ENCODE measurements around the gene DIAPH2. TPM values are rescaled to one million over a fixed set of nuclear protein-coding genes. Genes with fewer than 3 reads are reported as not detected.
"Not testable (repeated sequence)": the region's sequence is repeated elsewhere in the genome, so short reads cannot be mapped to it uniquely, and the experiment has no call there.

DIAPH2 gene
- total RNA-seq, 1 donor from 2014 or later: 12.7 TPM

- no peak for DNase-seq
- Mint-ChIP-seq H3K4me3 (no peak overlapping the region), H3K4me1 (no peaks in the 10 kb centered on the region), H3K27ac (no peak overlapping the region), H3K9me3 (no peaks in the 10 kb centered on the region), H3K27me3 (no peaks in the 10 kb centered on the region), H3K36me3 (ENCODE audit: low read depth) (no peaks in the 10 kb centered on the region)
- intact Hi-C loops (cut with micrococcal nuclease): no loop called here
These were observed 107.4 kb downstream of the DIAPH2 start for GRCh38 chrX:96792047-96792446.

GRCh38 chrX:96798982-96799381 lies 114.3 kb downstream of the DIAPH2 start:
- no peaks in the 10 kb centered on the region for H3K9me3 Mint-ChIP-seq
- no peaks in the 10 kb centered on the region for H3K27me3 Mint-ChIP-seq
- peaks cover 2% of the 10 kb centered on the region for H3K4me1 Mint-ChIP-seq
- no peak for DNase-seq
- no peak overlapping the region for H3K27ac Mint-ChIP-seq
- intact Hi-C loops (cut with micrococcal nuclease): no loop called here
- H3K4me3 Mint-ChIP-seq: no peak overlapping the region
- no peaks in the 10 kb centered on the region for H3K36me3 Mint-ChIP-seq (ENCODE audit: low read depth)

GRCh38 chrX:96807318-96807717 lies 122.7 kb downstream of the DIAPH2 start:
- no peak overlapping the region for H3K27ac Mint-ChIP-seq

GRCh38 chrX:96820935-96821334 lies 136.3 kb downstream of the DIAPH2 start:
- Mint-ChIP-seq H3K4me3 (no peak overlapping the region), H3K9me3 (no peaks in the 10 kb centered on the region), H3K27ac (no peak overlapping the region), H3K36me3 (ENCODE audit: low read depth) (no peaks in the 10 kb centered on the region), H3K27me3 (no peaks in the 10 kb centered on the region), H3K4me1 (no peaks in the 10 kb centered on the region)
- no peak for DNase-seq
- intact Hi-C loops (cut with micrococcal nuclease): no loop called here

More at GRCh38 chrX:96807318-96807717, 122.7 kb downstream of the DIAPH2 start:
- intact Hi-C loops (cut with micrococcal nuclease): no loop called here
- no peaks in the 10 kb centered on the region for H3K36me3 Mint-ChIP-seq (ENCODE audit: low read depth)
- H3K4me1 Mint-ChIP-seq: no peaks in the 10 kb centered on the region
- H3K9me3 Mint-ChIP-seq: peaks cover 1% of the 10 kb centered on the region
- H3K27me3 Mint-ChIP-seq: no peaks in the 10 kb centered on the region
- no peak overlapping the region for H3K4me3 Mint-ChIP-seq
- no peak for DNase-seq

- intact Hi-C loops (cut with micrococcal nuclease): no loop called here
- H3K4me1 Mint-ChIP-seq: no peaks in the 10 kb centered on the region
- DNase-seq: no peak
- H3K27ac Mint-ChIP-seq: no peak overlapping the region
- no peaks in the 10 kb centered on the region for H3K36me3 Mint-ChIP-seq (ENCODE audit: low read depth)
- H3K9me3 Mint-ChIP-seq: no peaks in the 10 kb centered on the region
- no peaks in the 10 kb centered on the region for H3K27me3 Mint-ChIP-seq
- H3K4me3 Mint-ChIP-seq: no peak overlapping the region
These were observed 139.5 kb downstream of the DIAPH2 start for GRCh38 chrX:96824166-96824565.

GRCh38 chrX:96833333-96833732 lies 148.7 kb downstream of the DIAPH2 start:
- DNase-seq: no peak
- no peaks in the 10 kb centered on the region for H3K27me3 Mint-ChIP-seq
- no peaks in the 10 kb centered on the region for H3K4me1 Mint-ChIP-seq
- H3K4me3 Mint-ChIP-seq: no peak overlapping the region
- no peak overlapping the region for H3K27ac Mint-ChIP-seq
- H3K36me3 Mint-ChIP-seq (ENCODE audit: low read depth): no peaks in the 10 kb centered on the region
- H3K9me3 Mint-ChIP-seq: no peaks in the 10 kb centered on the region
- intact Hi-C loops (cut with micrococcal nuclease): no loop called here

- no peak for DNase-seq
- Mint-ChIP-seq H3K4me1 (no peaks in the 10 kb centered on the region), H3K36me3 (ENCODE audit: low read depth) (no peaks in the 10 kb centered on the region), H3K9me3 (no peaks in the 10 kb centered on the region), H3K27ac (no peak overlapping the region), H3K27me3 (no peaks in the 10 kb centered on the region), H3K4me3 (no peak overlapping the region)
- intact Hi-C loops (cut with micrococcal nuclease): no loop called here
These were observed 149.5 kb downstream of the DIAPH2 start for GRCh38 chrX:96834137-96834536.

GRCh38 chrX:96835660-96836289 lies 151.1 kb downstream of the DIAPH2 start:
- Mint-ChIP-seq H3K9me3 (no peaks in the 10 kb centered on the region), H3K4me3 (no peak overlapping the region), H3K27ac (no peak overlapping the region), H3K36me3 (ENCODE audit: low read depth) (no peaks in the 10 kb centered on the region), H3K27me3 (no peaks in the 10 kb centered on the region), H3K4me1 (no peaks in the 10 kb centered on the region)
- intact Hi-C loops (cut with micrococcal nuclease): no loop called here
- DNase-seq: no peak

- Mint-ChIP-seq H3K27ac (no peak overlapping the region), H3K27me3 (no peaks in the 10 kb centered on the region), H3K4me3 (no peak overlapping the region), H3K9me3 (no peaks in the 10 kb centered on the region), H3K4me1 (no peaks in the 10 kb centered on the region), H3K36me3 (ENCODE audit: low read depth) (no peaks in the 10 kb centered on the region)
- DNase-seq: no peak
- intact Hi-C loops (cut with micrococcal nuclease): no loop called here
These were observed 153.2 kb downstream of the DIAPH2 start for GRCh38 chrX:96837808-96838207.

- H3K4me3 Mint-ChIP-seq: no peak overlapping the region
- no peaks in the 10 kb centered on the region for H3K9me3 Mint-ChIP-seq
- H3K27ac Mint-ChIP-seq: no peak overlapping the region
- no peaks in the 10 kb centered on the region for H3K4me1 Mint-ChIP-seq
- H3K36me3 Mint-ChIP-seq (ENCODE audit: low read depth): no peaks in the 10 kb centered on the region
- DNase-seq: no peak
- no peaks in the 10 kb centered on the region for H3K27me3 Mint-ChIP-seq
- intact Hi-C loops (cut with micrococcal nuclease): no loop called here
These were observed 153.9 kb downstream of the DIAPH2 start for GRCh38 chrX:96838537-96838936.

GRCh38 chrX:96841325-96841724 lies 156.7 kb downstream of the DIAPH2 start:
- no peaks in the 10 kb centered on the region for H3K9me3 Mint-ChIP-seq
- H3K4me3 Mint-ChIP-seq: no peak overlapping the region
- intact Hi-C loops (cut with micrococcal nuclease): no loop called here
- no peaks in the 10 kb centered on the region for H3K36me3 Mint-ChIP-seq (ENCODE audit: low read depth)
- H3K4me1 Mint-ChIP-seq: no peaks in the 10 kb centered on the region
- no peaks in the 10 kb centered on the region for H3K27me3 Mint-ChIP-seq
- H3K27ac Mint-ChIP-seq: no peak overlapping the region
- DNase-seq: no peak

GRCh38 chrX:96841866-96842265 lies 157.2 kb downstream of the DIAPH2 start:
- H3K27me3 Mint-ChIP-seq; H3K9me3 Mint-ChIP-seq; H3K4me1 Mint-ChIP-seq; DNase-seq; intact Hi-C loops (cut with micrococcal nuclease); H3K4me3 Mint-ChIP-seq; H3K27ac Mint-ChIP-seq; H3K36me3 Mint-ChIP-seq (ENCODE audit: low read depth): not testable (repeated sequence)

- Mint-ChIP-seq H3K4me3 (no peak overlapping the region), H3K27ac (no peak overlapping the region), H3K36me3 (ENCODE audit: low read depth) (no peaks in the 10 kb centered on the region), H3K27me3 (no peaks in the 10 kb centered on the region), H3K9me3 (no peaks in the 10 kb centered on the region), H3K4me1 (no peaks in the 10 kb centered on the region)
- intact Hi-C loops (cut with micrococcal nuclease): no loop called here
- DNase-seq: no peak
These were observed 158.9 kb downstream of the DIAPH2 start for GRCh38 chrX:96843566-96843965.

- Mint-ChIP-seq H3K4me3 (no peak overlapping the region), H3K9me3 (no peaks in the 10 kb centered on the region), H3K27me3 (no peaks in the 10 kb centered on the region), H3K36me3 (ENCODE audit: low read depth) (no peaks in the 10 kb centered on the region), H3K4me1 (no peaks in the 10 kb centered on the region), H3K27ac (no peak overlapping the region)
- no peak for DNase-seq
- intact Hi-C loops (cut with micrococcal nuclease): no loop called here
These were observed 162.2 kb downstream of the DIAPH2 start for GRCh38 chrX:96846841-96847240.

- DNase-seq; H3K9me3 Mint-ChIP-seq; H3K4me3 Mint-ChIP-seq; H3K27ac Mint-ChIP-seq; H3K27me3 Mint-ChIP-seq; intact Hi-C loops (cut with micrococcal nuclease); H3K36me3 Mint-ChIP-seq (ENCODE audit: low read depth); H3K4me1 Mint-ChIP-seq: not testable (repeated sequence)
These were observed 174.8 kb downstream of the DIAPH2 start for GRCh38 chrX:96859422-96859821.

All from activated CD4-positive, alpha-beta T cell treated with anti-CD3 and anti-CD28 coated beads, Interleukin-2, amount 10 ng/mL, durations not matched to agents 24 days and 14 days (primary cell).